Smooth muscle cell (in vitro differentiated cells): ENCODE measurements around the gene IQGAP1. TPM values are rescaled to one million over a fixed set of nuclear protein-coding genes. Genes with fewer than 3 reads are reported as not detected.

ENCODE experiments used
- DNase-seq: peaks from one replicate; lab custom pipeline; 2025; ENCODE audit not compliant: unreplicated experiment; lab: John Stamatoyannopoulos, UW
- H2AFZ ChIP-seq: fragments of 200-600 bp; sonication (generic); 2 replicates; pipeline ENCODE4 v1.6.0; 2016; ENCODE audit warnings: antibody characterized with exemption, low read depth, mild to moderate bottlenecking
- H3F3A ChIP-seq: fragments of 200-600 bp; sonication (generic); 2 replicates; pipeline ENCODE4 v1.6.0; 2017; ENCODE audit warnings: antibody characterized with exemption, low read depth
- H3K27ac ChIP-seq: fragments of 200-600 bp; sonication (generic); 2 replicates; pipeline ENCODE4 v1.5.1; 2016; ENCODE audit warnings: low read depth, mild to moderate bottlenecking
- H3K27me3 ChIP-seq: fragments of 200-600 bp; sonication (generic); 2 replicates; pipeline ENCODE4 v1.6.1; 2016; ENCODE audit warnings: low read depth, mild to moderate bottlenecking
- H3K36me3 ChIP-seq: fragments of 200-600 bp; sonication (generic); 2 replicates; pipeline ENCODE4 v1.5.1; 2016; ENCODE audit warnings: low read depth
- H3K4me1 ChIP-seq: fragments of 200-600 bp; sonication (generic); 2 replicates; pipeline ENCODE4 v1.5.1; 2016; ENCODE audit warnings: low read depth
- H3K4me2 ChIP-seq: fragments of 200-600 bp; sonication (generic); 2 replicates; pipeline ENCODE4 v1.6.0; 2016; ENCODE audit warnings: mild to moderate bottlenecking
- H3K4me3 ChIP-seq: fragments of 200-600 bp; sonication (generic); 2 replicates; pipeline ENCODE4 v1.5.1; 2016; ENCODE audit warnings: mild to moderate bottlenecking
- H3K79me2 ChIP-seq: fragments of 200-600 bp; sonication (generic); 2 replicates; pipeline ENCODE4 v1.6.0; 2016; ENCODE audit warnings: low read depth, mild to moderate bottlenecking
- H3K9ac ChIP-seq: fragments of 200-600 bp; sonication (generic); 2 replicates; pipeline ENCODE4 v1.6.0; 2016; ENCODE audit warnings: low read depth
- H3K9me3 ChIP-seq: fragments of 200-600 bp; sonication (generic); replicated peaks from 2 replicates; pipeline ENCODE4 v1.5.1; 2016; ENCODE audit warnings: low read depth
- H4K20me1 ChIP-seq: fragments of 200-600 bp; sonication (generic); 2 replicates; pipeline ENCODE4 v1.6.0; 2016; ENCODE audit warnings: low read depth
- CTCF ChIP-seq: fragments of 200-600 bp; sonication (generic); IDR thresholded peaks from 2 replicates; pipeline ENCODE4 v1.5.1; 2017; ENCODE audit warnings: borderline replicate concordance, mild to moderate bottlenecking, antibody characterized with exemption; ENCODE audit not compliant: insufficient read depth, poor library complexity, severe bottlenecking
- WGBS: methylation state at CpG from one replicate; pipeline ENCODE4 v1.1.7; 2016; ENCODE audit warnings: low lambda C conversion rate; 5-methylcytosine and 5-hydroxymethylcytosine counted together
- polyA plus RNA-seq: library from polyadenylated mRNA; unstranded; fragments of >200 nt; fragmentation: Nextera tagmentation; extraction: Ambion mirVana; gene quantifications from 2 replicates; pipeline ENCODE4 v1.2.1, GENCODE V29; 2016
- total RNA-seq: library from RNA; depleted of rRNA; stranded (reverse); fragments of >200 nt; gene quantifications from 2 replicates; pipeline ENCODE4 v1.2.3, GENCODE V29; 2014

IQGAP1 gene
- total and polyA plus RNA-seq, 2 experiments from 2014 or later = 59.3 to 185 TPM

- Histone ChIP-seq H3K27ac (peak overlapping the region; percentile 99), H3K27me3 (no peaks in the 10 kb centered on the region), H3K9me3 (no peaks in the 10 kb centered on the region), H3K4me1 (peaks cover 50% of the 10 kb centered on the region), H3K79me2 (peaks cover 69% of the 10 kb centered on the region), H3K36me3 (no peaks in the 10 kb centered on the region), H4K20me1 (peaks cover 28% of the 10 kb centered on the region), H3K4me2 (peak overlapping the region; percentile 87), H2AFZ (no peak overlapping the region), H3F3A (peaks cover 24% of the 10 kb centered on the region), H3K4me3 (no peak overlapping the region), H3K9ac (no peak overlapping the region)
- no peak for TF ChIP-seq CTCF
- DNase-seq = no peak
- WGBS = 47% methylated on average over 2 of the region's 2 CpGs
Observed at GRCh38 chr15:90411176-90411575, 23.1 kb downstream of the IQGAP1 start.

- no peak overlapping the region for H2AFZ ChIP-seq
- no peak for TF ChIP-seq CTCF
- H3F3A ChIP-seq = peaks cover 24% of the 10 kb centered on the region
- H3K9me3 ChIP-seq = no peaks in the 10 kb centered on the region
- no peaks in the 10 kb centered on the region for H3K36me3 ChIP-seq
- no peaks in the 10 kb centered on the region for H3K27me3 ChIP-seq
- H4K20me1 ChIP-seq = peaks cover 18% of the 10 kb centered on the region
- peaks cover 45% of the 10 kb centered on the region for H3K4me1 ChIP-seq
- H3K4me3 ChIP-seq = peak overlapping the region; percentile 35
- H3K79me2 ChIP-seq = peaks cover 69% of the 10 kb centered on the region
- peak overlapping the region; percentile 87 for H3K4me2 ChIP-seq
- WGBS = 2% methylated on average over 3 of the region's 3 CpGs
- peak overlapping the region; percentile 99 for H3K27ac ChIP-seq
- DNase-seq = no peak
- peak overlapping the region; percentile 87 for H3K9ac ChIP-seq
Observed at GRCh38 chr15:90412356-90413194, 24.5 kb downstream of the IQGAP1 start.

- DNase-seq = no peak
Observed at GRCh38 chr15:90413411-90414379, 25.7 kb downstream of the IQGAP1 start.

More at GRCh38 chr15:90413411-90414379, 25.7 kb downstream of the IQGAP1 start:
- Histone ChIP-seq H3K27me3 (no peaks in the 10 kb centered on the region), H3K27ac (peak overlapping the region; percentile 99), H3K4me2 (peak overlapping the region; percentile 87), H3K36me3 (no peaks in the 10 kb centered on the region), H2AFZ (no peak overlapping the region), H3F3A (peaks cover 24% of the 10 kb centered on the region), H3K4me1 (peaks cover 44% of the 10 kb centered on the region), H4K20me1 (peaks cover 15% of the 10 kb centered on the region), H3K9me3 (no peaks in the 10 kb centered on the region), H3K4me3 (peak overlapping the region; percentile 35), H3K79me2 (peaks cover 69% of the 10 kb centered on the region), H3K9ac (peak overlapping the region; percentile 92)
- WGBS = under 1% methylated on average over 10 of the region's 10 CpGs
- TF ChIP-seq CTCF = no peak
